Fibroblast of skin of left quadriceps (primary cell): ENCODE data around the gene CAPN1.
"Not testable (repeated sequence)": the region's sequence is repeated elsewhere in the genome, so short reads cannot be mapped to it uniquely, and the experiment has no call there.

Experiments
- DNase-seq, 2 experiments: peaks; one replicate each; pipeline ENCODE4 v3.0.0-alpha.2; 2013; ENCODE audit warnings: low read depth in 2 of 2

The CAPN1 gene

DNA sequence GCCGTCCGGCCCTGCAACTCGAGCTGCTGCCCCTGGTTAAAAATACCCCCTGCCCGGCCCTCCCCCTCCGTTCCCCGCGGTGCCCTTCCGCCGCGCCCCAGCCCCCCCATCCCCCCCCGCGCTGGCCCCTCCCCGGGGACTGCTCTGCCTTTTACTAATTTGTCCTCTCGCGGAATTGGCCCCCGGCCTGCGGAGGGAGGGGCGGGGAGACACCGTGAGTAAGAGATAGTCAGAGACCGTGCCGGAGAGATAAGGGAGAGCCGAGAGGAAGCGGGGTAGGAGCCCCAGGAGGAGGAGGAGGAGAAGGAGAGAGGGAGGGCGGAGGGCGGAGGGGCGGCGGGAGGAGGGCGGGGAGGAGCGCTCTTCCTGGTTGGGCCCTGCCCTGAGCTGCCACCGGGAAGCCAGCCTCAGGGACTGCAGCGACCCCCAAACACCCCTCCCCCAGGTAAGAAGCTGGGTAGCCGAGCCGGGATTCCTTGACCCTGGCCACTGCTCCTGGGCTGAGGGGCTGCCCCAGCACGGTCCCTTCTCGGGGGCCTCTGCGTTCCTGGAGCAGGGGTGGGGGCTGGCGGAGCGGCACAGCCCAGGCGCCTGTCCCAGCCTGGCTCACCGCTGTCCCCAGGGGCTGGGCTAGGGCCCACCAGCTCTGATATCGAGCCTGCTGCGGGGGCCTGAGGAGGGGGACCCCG lies at the start of gene CAPN1:
Gene CAPN1 (plus strand): TSS at position 360 of the 689 bp plus-strand sequence. CDS start 774 bp downstream, outside the sequence.
- peak; percentile 70 to 77 for DNase-seq

DNA sequence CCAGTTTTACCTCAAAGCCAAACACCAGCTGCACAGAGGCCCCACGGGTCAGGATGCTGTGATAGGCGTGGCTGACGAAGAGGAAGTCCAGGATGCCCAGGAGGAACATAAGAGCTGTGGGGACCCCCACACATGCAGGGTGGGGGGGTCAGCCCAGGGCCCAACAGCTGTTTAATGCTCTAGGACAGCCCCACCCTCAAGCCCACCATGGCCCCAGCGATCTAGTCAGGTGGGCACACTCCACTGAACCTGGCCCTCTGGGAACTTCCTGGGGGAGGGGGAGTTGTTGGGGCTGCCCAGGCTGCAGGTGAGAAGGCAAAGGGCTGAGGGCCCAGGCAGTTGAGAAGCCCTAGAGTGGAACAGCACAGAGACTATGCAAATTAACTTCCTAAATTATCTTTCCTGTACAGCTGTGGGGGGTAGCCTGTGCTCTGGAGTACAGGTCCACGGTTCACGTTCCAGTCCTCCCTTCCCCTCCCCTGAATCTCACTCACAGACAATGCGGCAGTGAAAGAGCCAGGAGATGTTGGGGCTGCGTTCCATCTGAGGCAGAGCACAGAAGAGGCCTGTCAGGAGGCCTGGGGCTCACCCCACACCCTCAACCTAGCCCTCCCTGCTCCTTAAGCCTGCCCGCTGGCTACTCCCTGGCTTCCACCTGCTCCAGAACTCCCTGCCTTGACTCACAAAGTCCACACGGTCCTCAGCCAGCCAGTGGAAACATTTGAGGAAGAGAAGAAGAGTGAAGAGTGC lies 49.3 kb upstream of the CAPN1 start:
- DNase-seq = no peak

DNA sequence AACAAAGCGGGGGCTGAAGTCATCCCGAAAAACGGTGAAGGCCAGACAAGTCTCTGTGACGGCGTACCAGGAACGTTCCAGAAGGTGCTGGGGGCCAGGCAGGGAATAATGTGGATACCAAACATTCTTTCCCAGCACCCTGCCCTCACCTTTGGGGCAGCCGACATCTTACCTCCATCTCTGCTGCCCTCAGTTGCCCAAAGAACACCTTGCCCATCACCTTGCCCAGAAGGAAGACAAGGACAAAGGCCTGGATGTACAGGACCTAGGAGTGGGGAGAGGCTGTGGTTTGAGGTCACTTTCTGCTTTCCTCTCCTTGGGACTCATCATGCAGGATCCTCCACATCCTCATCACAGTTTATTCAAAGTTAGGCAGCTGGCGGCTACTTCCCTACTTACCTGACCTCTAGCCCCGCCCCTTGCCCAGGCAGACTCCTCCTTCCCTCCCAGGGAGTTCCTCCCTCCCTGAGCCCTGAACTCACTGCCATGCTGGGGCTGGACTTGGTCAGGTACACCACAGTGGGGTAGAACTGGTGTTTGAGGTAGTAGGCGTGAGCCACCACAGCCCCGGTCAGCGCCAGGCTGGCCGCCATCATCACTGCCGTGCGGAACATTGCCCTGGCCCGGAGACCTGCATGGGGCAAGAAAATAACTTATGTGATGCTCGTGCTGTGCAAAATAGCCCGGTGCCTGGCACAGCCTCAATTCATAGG lies 48.6 kb upstream of the CAPN1 start:
- no peak for DNase-seq

DNA sequence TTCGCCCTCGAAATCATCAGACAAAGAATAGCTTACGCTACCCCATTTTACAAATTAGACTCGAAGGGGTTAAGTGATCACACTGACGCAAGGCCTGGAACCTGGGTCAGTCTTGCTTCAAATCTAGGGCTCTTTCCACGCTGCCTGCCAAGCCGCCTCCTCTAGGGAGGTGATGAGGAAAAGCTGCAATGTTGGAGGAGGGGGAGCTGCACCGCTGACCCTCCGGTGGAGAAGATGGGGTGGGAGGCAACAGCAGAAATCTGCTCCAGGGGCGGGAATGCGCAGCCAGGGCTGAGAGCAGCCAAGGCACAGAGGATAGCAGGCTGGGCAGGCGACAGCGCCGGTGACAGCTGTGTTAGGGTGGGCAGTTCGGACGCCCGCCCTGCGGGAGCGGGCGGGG lies 48.0 kb upstream of the CAPN1 start:
- no peak for DNase-seq

DNA sequence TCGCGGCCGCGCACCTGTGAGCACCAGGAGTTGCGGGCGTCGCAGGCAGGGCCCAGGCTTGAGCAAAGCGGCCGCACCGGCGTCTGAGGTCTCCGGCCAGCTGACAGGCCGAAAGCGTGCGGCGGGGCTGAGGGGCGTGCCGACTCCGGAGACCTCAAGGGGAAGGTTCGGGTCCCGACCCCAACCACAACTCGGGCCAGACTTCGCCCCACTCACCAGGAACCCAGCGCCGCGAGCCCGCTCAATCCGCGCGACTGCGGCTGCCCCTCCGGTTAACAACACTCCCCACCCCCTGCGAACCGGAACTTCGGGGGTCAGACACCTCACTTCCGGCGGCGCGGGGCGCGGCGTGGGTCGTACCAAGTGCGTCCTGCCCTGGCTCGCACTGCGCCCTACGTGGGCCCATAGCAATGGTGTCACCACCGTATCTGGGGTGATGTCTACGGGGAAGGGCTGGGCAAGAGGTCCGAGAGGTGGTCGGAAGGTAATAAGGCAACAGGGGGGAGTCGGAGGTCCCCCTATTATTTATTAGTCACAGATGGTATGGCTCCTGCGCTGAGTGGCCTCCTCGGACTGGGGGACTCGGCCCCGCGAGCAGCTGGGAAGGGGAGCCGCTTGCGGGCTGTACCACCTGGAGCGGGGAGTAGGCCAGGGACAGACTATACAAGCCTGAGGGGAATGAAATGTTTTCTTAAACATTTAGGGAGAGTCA lies 47.3 kb upstream of the CAPN1 start, which contains the start of gene SYVN1:
Gene SYVN1 (minus strand): TSS at position 280 of the 712 bp plus-strand sequence. CDS start 918 bp downstream, outside the sequence.
- DNase-seq = peak; percentile 73 to 76

DNA sequence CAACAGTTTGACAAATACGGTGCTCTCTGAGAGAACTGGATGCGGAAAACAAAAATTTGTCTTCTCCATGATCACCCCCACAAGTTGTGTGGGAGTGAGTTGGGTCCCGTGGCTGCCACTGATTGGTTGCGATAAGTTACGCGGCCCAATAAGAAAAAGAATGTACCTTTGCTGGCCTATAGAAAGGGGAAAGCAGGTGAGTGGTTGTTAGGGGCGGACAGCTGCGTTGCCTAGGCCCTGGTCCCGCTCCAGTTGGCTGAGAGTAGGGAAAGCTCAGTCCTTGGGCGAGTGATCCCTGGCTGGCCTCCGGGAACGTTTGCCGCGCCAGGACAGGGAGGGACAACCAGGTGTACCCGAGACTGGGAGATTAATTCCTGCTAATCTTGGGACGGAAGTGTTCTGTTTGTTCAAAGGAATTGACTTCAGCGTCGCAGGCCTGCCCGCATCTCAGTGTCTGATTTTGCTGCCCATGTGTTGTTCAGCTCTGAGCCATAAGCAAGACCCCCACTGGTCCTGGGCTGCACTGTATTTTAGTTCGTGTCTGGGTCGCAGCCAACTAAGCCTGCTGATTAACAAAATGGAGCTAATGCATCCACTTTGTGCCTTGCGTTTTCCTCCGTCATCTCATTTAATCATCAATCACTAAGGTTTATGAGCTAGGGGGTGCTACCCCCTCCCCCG lies 46.6 kb upstream of the CAPN1 start:
- peak; percentile 92 to 94 for DNase-seq

DNA sequence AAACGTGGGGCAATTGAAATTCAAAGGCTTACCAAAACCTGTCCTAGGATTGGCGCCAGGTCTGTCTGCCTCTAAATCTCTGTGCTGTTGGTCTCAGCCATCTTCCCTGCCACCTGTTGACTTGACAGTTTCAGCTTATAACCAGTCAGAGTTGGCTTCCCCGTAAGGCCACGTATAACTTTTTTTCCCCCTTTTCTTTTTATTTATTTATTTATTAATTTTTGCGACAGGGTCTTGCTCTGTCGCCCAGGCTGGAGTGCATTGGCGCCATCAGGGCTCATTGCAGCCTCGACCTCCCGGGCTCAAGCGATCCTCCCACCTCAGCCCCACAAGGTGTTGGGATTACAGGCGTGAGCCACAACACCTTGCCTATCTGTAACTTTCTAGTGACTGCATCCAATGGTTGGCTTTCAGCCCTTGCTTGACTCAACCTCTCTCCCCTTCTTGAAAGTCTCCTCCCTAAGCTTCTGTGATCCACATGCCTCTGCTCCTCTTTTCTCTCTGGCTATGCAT lies 46.0 kb upstream of the CAPN1 start:
- DNase-seq = no peak

DNA sequence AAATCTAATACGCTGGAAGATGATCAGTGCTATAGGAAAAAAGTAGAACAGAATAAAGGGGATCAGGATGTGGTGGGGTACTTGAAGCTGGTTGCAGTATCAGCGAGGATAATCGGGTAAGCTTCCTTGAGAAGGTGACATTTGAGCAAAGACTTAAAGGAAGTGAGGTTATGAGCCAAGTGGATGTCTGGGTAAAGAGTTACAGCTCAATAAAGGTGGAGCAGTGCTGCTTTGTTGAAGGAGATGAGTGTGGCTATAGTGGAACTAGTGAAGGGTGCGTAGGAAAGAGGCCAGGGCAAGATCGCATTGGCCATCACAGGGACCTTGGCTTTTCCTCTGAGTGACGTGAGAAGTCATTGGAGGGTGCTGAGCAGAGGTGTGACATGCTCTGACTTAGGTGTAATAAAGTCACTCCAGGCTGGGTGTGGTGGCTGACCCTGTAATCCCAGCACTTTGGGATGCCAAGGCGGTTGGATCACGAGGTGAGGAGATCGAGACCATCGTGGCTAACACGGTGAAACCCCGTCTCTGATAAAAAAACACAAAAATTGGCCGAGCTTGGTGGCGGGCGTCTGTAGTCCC lies 45.1 kb upstream of the CAPN1 start:
- no peak for DNase-seq

DNA sequence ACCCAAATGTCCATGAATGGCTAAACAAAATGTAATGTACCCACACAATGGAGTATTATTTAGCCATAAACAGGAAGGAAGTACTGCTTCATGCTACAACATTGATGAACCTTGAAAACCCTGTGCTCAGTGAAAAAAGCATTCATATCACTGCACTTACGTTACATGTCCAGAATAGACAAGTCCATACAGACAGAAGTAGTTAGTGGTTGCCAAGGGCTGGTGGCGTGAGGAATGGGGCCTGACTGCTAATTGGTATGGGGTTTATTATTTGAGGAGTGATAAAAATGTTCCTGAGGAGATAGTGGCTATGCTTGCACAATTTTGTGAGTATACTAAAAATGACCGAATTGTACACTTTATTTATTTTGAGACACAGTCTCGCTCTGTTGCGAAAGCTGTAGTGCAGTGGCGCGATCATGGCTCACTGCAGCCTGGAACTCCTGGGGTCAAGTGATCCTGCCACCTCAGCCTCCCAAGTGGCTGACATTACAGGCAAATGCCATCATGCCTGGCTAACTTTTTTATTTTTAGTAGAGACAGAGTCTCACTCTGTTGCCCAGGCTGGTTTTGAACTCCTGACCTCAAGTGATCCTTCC lies 39.7 kb upstream of the CAPN1 start:
- DNase-seq = no peak

DNA sequence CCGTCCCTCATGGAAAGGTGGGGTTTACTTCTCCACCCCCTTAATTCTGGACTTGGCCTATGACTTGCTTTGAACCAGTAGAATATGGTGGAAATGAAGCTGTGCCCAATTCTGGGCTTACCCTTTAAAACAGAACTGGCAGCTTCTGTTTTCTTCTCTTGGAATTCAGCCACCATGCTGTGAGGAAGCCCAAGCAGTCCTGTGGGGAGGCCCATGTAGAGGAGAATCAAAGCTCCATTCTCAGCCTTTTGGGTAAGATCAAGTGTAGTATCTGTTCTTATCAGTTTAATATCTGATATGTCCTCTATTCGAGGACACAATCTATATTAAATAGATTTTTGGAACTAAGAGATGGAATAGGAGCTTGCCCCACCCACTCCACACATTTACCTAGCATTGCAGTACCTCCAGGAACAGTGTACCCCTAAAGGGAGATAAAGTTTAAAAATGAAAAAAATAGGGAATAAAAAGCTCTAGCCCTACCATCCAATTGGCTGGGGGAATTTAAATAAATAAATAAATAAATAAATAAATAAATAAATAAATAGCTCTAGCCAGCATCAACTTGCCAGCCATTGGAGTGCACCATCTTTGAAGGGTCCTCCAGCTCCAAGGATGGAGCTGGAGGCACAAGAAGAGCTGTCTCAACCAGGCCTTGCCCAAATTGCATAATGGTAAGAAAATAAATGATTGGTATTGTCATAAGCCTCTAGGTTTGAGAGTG lies 34.2 kb upstream of the CAPN1 start:
- no peak for DNase-seq

DNA sequence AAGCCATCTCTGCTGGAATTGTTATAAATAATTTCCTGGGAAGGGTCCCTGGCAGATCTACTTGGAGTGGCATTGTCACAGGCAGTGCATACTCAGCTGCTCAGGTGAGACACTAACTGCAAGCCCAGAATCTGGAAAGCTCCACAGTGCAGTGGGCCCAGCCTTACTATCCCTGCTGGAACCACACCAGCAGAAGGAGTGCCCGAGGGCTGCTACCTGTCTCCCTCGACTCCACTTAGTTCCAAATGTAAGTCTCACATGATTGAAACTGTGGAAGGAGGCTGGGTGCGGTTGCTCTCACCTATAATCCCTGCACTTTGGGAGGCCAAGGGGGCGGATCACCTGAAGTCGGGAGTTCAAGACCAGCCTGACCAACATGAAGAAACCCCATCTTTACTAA lies 33.1 kb upstream of the CAPN1 start:
- DNase-seq = no peak

DNA sequence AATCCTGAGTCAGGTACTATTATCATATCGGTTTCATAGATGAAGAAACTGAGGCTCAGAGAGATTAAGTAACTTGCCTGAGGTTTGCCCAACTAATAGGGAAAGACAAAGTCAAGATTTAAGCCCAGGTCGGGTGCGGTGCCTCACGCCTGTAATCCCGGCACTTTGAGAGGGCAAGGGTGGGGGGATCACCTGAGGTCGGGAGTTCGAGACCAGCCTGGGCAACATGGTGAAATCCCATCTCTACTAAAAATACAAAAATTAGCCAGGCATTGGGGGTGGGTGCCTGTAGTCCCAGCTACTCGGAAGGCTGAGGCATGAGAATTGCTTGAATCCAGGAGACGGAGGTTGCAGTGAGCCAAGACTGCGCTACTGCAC lies 31.6 kb upstream of the CAPN1 start:
- DNase-seq = not testable (repeated sequence)

DNA sequence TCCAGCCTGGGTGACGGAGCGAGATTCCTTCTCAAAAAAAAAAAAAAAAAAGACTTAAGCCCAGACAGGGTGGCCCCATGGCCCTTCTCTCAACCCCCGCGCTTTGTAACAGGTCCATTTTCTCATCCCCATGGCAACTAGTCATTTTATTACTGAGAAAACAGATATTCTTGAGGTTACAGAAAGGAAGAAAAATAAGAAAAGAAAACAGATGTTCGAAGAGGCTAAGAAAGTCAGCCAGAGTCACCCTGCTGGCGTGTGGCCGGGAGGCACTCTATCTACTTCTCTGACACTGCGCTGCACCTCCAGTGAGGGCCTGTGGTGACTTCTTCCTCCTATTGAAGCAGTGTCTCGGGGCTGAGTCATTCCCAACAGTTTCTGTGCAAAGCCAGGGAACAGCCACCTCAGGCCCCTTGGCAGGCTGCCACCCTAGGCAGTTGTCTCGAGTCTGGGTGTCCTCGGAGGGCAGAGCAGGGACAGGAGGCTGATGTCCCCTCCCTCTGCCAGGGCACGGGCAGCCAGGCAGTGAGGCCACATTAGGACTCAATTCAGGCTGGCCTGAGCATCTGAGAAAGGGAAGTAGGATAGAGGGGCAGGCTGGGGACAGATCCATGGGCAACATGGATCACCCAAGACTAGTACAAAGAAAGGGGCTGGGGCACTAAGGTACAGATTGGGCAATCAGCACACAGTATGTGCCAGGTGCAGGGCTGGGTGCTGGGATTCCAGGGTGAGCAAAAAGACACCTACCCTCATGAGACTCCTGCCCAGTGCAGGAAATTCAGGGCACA lies 31.0 kb upstream of the CAPN1 start:
- DNase-seq = peak; percentile 26 to 27

DNA sequence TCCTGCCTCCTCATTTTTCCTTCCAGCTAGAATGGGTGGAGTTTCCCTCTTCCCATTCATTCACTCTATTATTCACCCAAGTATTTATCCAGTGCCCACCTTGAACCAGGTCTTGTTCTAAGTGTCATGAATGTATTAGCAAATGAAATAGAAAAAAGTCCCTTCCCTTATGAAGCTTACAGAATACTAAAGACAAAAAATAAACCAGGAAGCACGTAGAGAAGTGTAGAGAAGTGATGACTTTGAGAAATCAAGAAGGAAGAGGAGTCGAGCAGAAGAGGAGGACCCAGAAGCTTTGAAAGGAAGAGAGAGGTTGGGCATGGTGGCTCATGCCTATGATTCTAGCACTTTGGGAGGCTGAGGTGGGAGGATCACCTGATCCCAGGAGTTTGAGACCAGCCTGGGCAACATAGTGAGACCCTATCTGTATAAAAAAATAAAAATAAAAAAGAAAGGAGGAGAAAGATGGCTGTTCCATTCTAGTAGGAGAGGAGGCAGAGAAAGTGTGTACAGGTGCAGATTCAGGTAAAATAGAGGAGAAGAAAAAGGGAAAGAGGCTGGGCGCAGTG lies 30.3 kb upstream of the CAPN1 start:
- DNase-seq = no peak

DNA sequence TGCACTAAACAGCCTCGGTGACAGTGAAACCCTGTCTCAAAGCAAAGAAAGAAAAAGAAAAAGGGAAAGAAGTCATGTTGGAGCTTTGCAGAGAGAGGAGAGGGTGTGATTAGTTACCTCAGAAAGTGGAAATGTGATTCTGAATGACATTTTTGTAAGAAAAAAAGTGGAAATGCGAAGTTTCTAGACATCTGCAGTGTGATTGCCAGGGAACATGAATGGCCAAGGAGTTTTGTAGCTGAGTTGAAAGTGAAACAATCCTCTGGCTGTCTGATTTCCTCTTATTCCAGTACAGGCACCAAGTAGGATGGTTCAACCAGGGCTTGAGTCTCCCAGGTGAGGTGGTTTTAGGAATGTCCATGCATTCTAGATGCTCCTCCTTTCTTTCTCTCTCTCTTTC lies 29.6 kb upstream of the CAPN1 start:
- DNase-seq = no peak

DNA sequence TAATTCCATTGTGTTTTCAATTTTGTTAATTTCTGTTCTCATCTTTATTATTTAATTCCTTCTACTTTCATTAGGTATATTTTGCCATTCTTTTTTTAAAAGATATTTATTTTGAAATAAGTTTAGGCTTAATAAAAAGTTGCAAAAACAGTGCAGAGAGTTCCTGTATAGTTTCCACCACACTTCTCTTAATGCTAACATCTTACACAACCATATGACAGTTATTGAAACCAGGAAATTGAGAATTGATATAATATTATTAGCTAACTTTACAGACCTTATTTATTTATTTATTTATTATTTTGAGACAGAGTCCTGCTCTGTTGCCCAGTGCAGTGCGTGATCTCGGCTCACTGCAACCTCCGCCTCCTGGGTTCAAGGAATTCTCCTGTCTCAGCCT lies 25.5 kb upstream of the CAPN1 start:
- no peak for DNase-seq

DNA sequence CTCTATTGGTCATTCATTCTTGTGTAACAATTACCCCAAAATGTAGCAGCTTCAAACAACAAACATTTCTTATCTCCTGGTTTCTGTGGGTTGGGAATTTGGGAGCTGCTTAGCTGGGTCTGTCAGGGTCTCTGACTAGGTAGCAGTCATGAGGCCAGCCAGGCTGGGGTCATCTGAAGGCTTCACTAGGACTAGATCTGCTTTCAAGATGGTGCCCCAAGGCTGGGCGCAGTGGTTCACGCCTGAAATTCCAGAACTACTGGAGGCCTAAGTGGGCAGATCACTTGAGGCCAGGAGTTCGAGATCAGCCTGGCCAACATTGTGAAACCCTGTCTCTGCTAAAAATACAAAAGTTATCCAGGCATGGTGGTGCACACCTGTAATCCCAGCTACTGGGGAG lies 24.8 kb upstream of the CAPN1 start:
- no peak for DNase-seq

DNA sequence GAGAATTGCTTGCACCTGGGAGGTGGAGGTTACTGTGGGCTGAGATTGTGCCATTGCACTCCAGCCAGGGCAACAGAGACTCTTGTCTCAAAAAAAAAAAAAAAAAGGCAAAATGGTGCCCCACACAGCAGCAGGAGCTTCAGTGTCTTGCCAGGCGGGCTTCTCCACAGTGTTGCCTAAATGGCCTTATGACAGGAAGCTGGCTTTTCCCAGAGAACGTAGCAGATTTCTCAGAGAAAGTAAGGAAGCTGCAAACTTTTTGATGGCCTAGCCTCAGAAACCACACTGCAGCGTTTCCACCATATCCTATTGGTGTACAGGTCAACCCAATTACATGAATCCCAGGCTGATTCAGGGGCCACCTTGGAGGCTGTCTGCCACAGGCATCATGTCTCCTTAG lies 24.4 kb upstream of the CAPN1 start:
- DNase-seq = no peak

DNA sequence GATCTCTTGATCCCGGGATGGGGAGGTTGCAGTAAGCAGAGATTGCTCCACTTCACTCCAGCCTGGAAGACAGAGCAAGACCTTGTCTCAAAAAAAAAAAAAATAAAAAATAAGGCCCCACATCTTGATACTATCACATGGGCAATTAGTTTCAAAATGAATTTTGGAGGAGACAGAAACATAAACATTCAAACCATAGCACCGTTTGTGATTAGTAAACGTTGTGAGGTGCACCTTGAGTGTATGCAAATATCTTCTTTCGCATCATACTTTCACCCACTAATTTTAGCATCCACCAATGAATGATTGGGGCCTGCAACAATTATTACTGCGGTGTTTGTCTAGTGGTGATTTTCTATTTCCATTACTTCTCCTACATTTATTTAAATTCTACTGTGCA lies 22.7 kb upstream of the CAPN1 start:
- no peak for DNase-seq
